GM23338 (cell line): Measurements from ENCODE around the gene INPP4B. TPM values are rescaled to one million over a fixed set of nuclear protein-coding genes. Genes with fewer than 3 reads are reported as not detected.

Experiments
- ATAC-seq: fragments of 200-7000 bp; cut with Tn5 transposase; 3 replicates; pipeline ENCODE4 v1.9.1; 2020
- DNase-seq: peaks from one replicate; pipeline ENCODE4 v3.0.0-alpha.2; 2015; ENCODE audit warnings: low spot score
- H2AFZ ChIP-seq: fragments of 200-600 bp; sonication (generic); 2 replicates; pipeline ENCODE4 v1.8.0; 2016; ENCODE audit warnings: antibody characterized with exemption, mild to moderate bottlenecking, moderate library complexity
- H3F3A ChIP-seq: fragments of 200-600 bp; sonication (generic); replicated peaks from 2 replicates; pipeline ENCODE4 v1.8.0; 2017; ENCODE audit warnings: antibody characterized with exemption, mixed run types, low read depth
- H3K27ac ChIP-seq: fragments of 200-600 bp; sonication (generic); 2 replicates; pipeline ENCODE4 v1.6.1; 2016; ENCODE audit warnings: low read depth
- H3K27me3 ChIP-seq: fragments of 200-600 bp; sonication (generic); 2 replicates; pipeline ENCODE4 v1.8.0; 2016; ENCODE audit warnings: mild to moderate bottlenecking, mixed run types, moderate library complexity; ENCODE audit not compliant: insufficient read depth
- H3K36me3 ChIP-seq: fragments of 200-600 bp; sonication (generic); 2 replicates; pipeline ENCODE4 v1.8.0; 2016; ENCODE audit warnings: mild to moderate bottlenecking; ENCODE audit not compliant: insufficient read depth
- H3K4me1 ChIP-seq: fragments of 200-600 bp; sonication (generic); 2 replicates; pipeline ENCODE4 v1.8.0; 2016; ENCODE audit warnings: mild to moderate bottlenecking, moderate library complexity; ENCODE audit not compliant: insufficient read depth
- H3K4me2 ChIP-seq: fragments of 200-600 bp; sonication (generic); 2 replicates; pipeline ENCODE4 v1.7.1; 2017; ENCODE audit warnings: mixed run types
- H3K4me3 ChIP-seq: fragments of 200-600 bp; sonication (generic); 2 replicates; pipeline ENCODE4 v1.6.1; 2016; ENCODE audit warnings: mixed run types
- H3K79me2 ChIP-seq: fragments of 200-600 bp; sonication (generic); replicated peaks from 2 replicates; pipeline ENCODE4 v1.8.0; 2017; ENCODE audit warnings: mild to moderate bottlenecking; ENCODE audit not compliant: insufficient read depth
- H3K9me2 ChIP-seq: fragments of 200-600 bp; sonication (generic); 2 replicates; pipeline ENCODE4 v1.8.0; 2017; ENCODE audit not compliant: insufficient read depth
- H4K20me1 ChIP-seq: fragments of 200-600 bp; sonication (generic); replicated peaks from 2 replicates; pipeline ENCODE4 v1.8.0; 2017; ENCODE audit warnings: mild to moderate bottlenecking; ENCODE audit not compliant: insufficient read depth
- H3K27ac Mint-ChIP-seq: 2 replicates; pipeline ENCODE4 v1.8.0; 2020; ENCODE audit warnings: inconsistent platforms, mild to moderate bottlenecking, moderate library complexity, mixed read lengths
- H3K27me3 Mint-ChIP-seq: 3 replicates; pipeline ENCODE4 v1.8.0; 2022; ENCODE audit warnings: low read depth, mild to moderate bottlenecking, moderate library complexity, mixed read lengths, inconsistent platforms; ENCODE audit not compliant: insufficient read depth, poor library complexity
- H3K36me3 Mint-ChIP-seq: 3 replicates; pipeline ENCODE4 v1.8.0; 2021; ENCODE audit warnings: low read depth, mild to moderate bottlenecking, inconsistent platforms, moderate library complexity, mixed read lengths
- H3K4me1 Mint-ChIP-seq: 3 replicates; pipeline ENCODE4 v1.8.0; 2020; ENCODE audit warnings: mild to moderate bottlenecking, inconsistent platforms, mixed read lengths
- H3K4me3 Mint-ChIP-seq: 3 replicates; pipeline ENCODE4 v1.8.0; 2021; ENCODE audit warnings: moderate library complexity, mild to moderate bottlenecking, inconsistent platforms, mixed read lengths
- H3K9me3 Mint-ChIP-seq: 3 replicates; pipeline ENCODE4 v1.8.0; 2020; ENCODE audit warnings: moderate library complexity, mild to moderate bottlenecking, inconsistent platforms, mixed read lengths
- CREB1 ChIP-seq: fragments of 250-450 bp; sonication (Bioruptor Pico); IDR thresholded peaks from 2 replicates; pipeline ENCODE4 v1.5.0; 2020; ENCODE audit warnings: low read depth, mild to moderate bottlenecking, moderate library complexity
- EZH2 ChIP-seq: fragments of 200-600 bp; sonication (generic); IDR thresholded peaks from one replicate; pipeline ENCODE4 v1.8.0; 2017; ENCODE audit warnings: antibody characterized with exemption, mild to moderate bottlenecking, low read depth; ENCODE audit not compliant: unreplicated experiment
- EZH2phosphoT487 ChIP-seq: fragments of 200-600 bp; sonication (generic); IDR thresholded peaks from one replicate; pipeline ENCODE4 v1.8.1; 2018; ENCODE audit warnings: antibody characterized with exemption; ENCODE audit not compliant: unreplicated experiment
- JUNB ChIP-seq: IDR thresholded peaks from one replicate; pipeline ENCODE4 v1.6.1; 2016; ENCODE audit warnings: antibody characterized with exemption; ENCODE audit not compliant: unreplicated experiment
- NANOG ChIP-seq: IDR thresholded peaks from 2 replicates; pipeline ENCODE4 v1.6.1; 2016; ENCODE audit warnings: antibody characterized with exemption, borderline replicate concordance
- POLR2AphosphoS5 ChIP-seq: IDR thresholded peaks from 2 replicates; pipeline ENCODE4 v1.6.1; 2016; ENCODE audit warnings: antibody characterized with exemption, low read depth
- STAT1 ChIP-seq: IDR thresholded peaks from one replicate; pipeline ENCODE4 v1.6.1; 2016; ENCODE audit warnings: antibody characterized with exemption; ENCODE audit not compliant: unreplicated experiment
- ZNF114 ChIP-seq: fragments of 250-450 bp; sonication (Bioruptor Pico); IDR thresholded peaks from 2 replicates; pipeline ENCODE4 v1.5.0; 2020; ENCODE audit warnings: mild to moderate bottlenecking, moderate library complexity
- ZNF331 ChIP-seq: fragments of 250-450 bp; sonication (Bioruptor Pico); IDR thresholded peaks from 2 replicates; pipeline ENCODE4 v1.5.0; 2020; ENCODE audit warnings: low read depth, mild to moderate bottlenecking, moderate library complexity
- polyA plus RNA-seq: library from polyadenylated mRNA; unstranded; fragments of >200 nt; fragmentation: Nextera tagmentation; extraction: Ambion mirVana; gene quantifications from 2 replicates; pipeline ENCODE4 v1.2.1, GENCODE V29; 2016
- total RNA-seq: library from RNA; depleted of rRNA; stranded (reverse); fragments of >200 nt; shearing (Covaris generic); gene quantifications from 2 replicates; pipeline ENCODE4 v1.2.3, GENCODE V29; 2014
- TF ChIP-seq, protein P1 (sequence below): fragments of 250-450 bp; sonication (Bioruptor Pico); IDR thresholded peaks from 2 replicates; pipeline ENCODE4 v1.5.0; 2020; ENCODE audit warnings: mild to moderate bottlenecking, moderate library complexity
- TF ChIP-seq, protein P2 (sequence below): IDR thresholded peaks from one replicate; pipeline ENCODE4 v1.6.1; 2018; ENCODE audit warnings: antibody characterized with exemption; ENCODE audit not compliant: unreplicated experiment
- TF ChIP-seq, protein P3 (sequence below), 2 experiments: fragments of 200-600 bp in 1 of 2; sonication (generic) in 1 of 2; conservative IDR thresholded peaks; 2 replicates each; pipeline versions ENCODE4 v1.5.1 to v1.6.1; 2016 to 2017; ENCODE audit warnings: antibody characterized with exemption in 2 of 2, low read depth in 2 of 2, mild to moderate bottlenecking in 2 of 2, moderate library complexity in 1 of 2

Gene INPP4B
- total and polyA plus RNA-seq, 2 experiments from 2014 or later: 0.11 to 0.14 TPM

DNA sequence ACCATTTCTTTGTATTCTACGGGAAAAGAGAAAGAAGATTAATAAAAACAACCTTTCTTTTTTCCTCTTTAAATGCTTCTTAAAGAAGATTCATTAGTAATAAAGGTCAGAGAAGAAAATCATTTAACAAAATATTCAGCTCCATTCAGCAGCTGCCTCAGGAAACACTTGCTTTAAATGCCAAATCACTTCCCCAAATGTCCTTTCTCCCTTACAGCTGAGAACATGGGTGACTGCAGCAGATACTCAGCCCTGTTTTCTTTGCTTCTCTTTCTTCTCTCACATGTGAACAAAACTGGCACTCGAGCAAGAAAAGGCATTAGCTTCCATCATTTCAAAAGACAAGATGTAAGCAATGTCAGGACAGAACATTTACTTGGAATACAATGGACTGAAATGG lies 120.2 kb downstream of the INPP4B start:
- Histone ChIP-seq H3K27ac (no peak overlapping the region), H3K9me2 (no peaks in the 10 kb centered on the region), H3K4me2 (no peak overlapping the region), H3F3A (no peaks in the 10 kb centered on the region), H3K27me3 (no peaks in the 10 kb centered on the region), H2AFZ (no peak overlapping the region), H3K79me2 (no peaks in the 10 kb centered on the region), H4K20me1 (no peaks in the 10 kb centered on the region), H3K4me1 (no peaks in the 10 kb centered on the region), H3K36me3 (no peaks in the 10 kb centered on the region), H3K4me3 (no peak overlapping the region)
- Mint-ChIP-seq H3K27ac (no peak overlapping the region), H3K4me3 (no peak overlapping the region), H3K36me3 (no peaks in the 10 kb centered on the region), H3K4me1 (no peaks in the 10 kb centered on the region), H3K9me3 (no peaks in the 10 kb centered on the region), H3K27me3 (no peaks in the 10 kb centered on the region)
- no peak for ATAC-seq
- TF ChIP-seq EZH2phosphoT487: no peak
- TF ChIP-seq POLR2AphosphoS5: no peak
- TF ChIP-seq NANOG: no peak
- no peak for DNase-seq

DNA sequence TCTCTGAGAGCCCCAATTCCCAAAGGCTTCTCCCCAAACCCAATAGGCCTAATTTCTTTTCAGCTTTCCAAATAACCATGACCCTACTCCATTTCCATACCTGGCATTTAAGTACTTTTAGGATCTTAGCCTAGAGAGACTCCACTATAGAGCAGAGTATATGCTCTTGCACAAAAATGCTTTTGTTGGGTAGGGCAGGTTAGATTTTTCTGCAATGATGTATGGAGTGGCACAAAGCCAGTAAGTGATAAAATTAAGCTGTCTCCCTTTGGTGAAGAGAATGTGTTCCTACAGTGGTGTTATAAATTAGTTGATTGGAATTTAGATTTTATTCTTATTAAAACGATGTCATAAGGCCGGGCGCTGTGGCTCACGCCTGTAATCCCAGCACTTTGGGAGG lies 124.9 kb downstream of the INPP4B start:
- Histone ChIP-seq H3K4me2 (no peak overlapping the region), H3K79me2 (no peaks in the 10 kb centered on the region), H3K4me1 (no peaks in the 10 kb centered on the region), H3K36me3 (no peaks in the 10 kb centered on the region), H2AFZ (no peak overlapping the region), H3K27me3 (peaks cover 17% of the 10 kb centered on the region), H4K20me1 (no peaks in the 10 kb centered on the region), H3F3A (no peaks in the 10 kb centered on the region), H3K27ac (no peak overlapping the region), H3K4me3 (no peak overlapping the region), H3K9me2 (no peaks in the 10 kb centered on the region)
- H3K9me3 Mint-ChIP-seq: no peaks in the 10 kb centered on the region
- H3K4me1 Mint-ChIP-seq: no peaks in the 10 kb centered on the region
- H3K36me3 Mint-ChIP-seq: no peaks in the 10 kb centered on the region
- no peak overlapping the region for H3K4me3 Mint-ChIP-seq
- DNase-seq (no peak), ATAC-seq (no peak)
- no peak overlapping the region for H3K27ac Mint-ChIP-seq
- H3K27me3 Mint-ChIP-seq: peaks cover 8% of the 10 kb centered on the region
- TF ChIP-seq CREB1 (CRISPR knock-in tag): no peak
- TF ChIP-seq, protein P1, sequence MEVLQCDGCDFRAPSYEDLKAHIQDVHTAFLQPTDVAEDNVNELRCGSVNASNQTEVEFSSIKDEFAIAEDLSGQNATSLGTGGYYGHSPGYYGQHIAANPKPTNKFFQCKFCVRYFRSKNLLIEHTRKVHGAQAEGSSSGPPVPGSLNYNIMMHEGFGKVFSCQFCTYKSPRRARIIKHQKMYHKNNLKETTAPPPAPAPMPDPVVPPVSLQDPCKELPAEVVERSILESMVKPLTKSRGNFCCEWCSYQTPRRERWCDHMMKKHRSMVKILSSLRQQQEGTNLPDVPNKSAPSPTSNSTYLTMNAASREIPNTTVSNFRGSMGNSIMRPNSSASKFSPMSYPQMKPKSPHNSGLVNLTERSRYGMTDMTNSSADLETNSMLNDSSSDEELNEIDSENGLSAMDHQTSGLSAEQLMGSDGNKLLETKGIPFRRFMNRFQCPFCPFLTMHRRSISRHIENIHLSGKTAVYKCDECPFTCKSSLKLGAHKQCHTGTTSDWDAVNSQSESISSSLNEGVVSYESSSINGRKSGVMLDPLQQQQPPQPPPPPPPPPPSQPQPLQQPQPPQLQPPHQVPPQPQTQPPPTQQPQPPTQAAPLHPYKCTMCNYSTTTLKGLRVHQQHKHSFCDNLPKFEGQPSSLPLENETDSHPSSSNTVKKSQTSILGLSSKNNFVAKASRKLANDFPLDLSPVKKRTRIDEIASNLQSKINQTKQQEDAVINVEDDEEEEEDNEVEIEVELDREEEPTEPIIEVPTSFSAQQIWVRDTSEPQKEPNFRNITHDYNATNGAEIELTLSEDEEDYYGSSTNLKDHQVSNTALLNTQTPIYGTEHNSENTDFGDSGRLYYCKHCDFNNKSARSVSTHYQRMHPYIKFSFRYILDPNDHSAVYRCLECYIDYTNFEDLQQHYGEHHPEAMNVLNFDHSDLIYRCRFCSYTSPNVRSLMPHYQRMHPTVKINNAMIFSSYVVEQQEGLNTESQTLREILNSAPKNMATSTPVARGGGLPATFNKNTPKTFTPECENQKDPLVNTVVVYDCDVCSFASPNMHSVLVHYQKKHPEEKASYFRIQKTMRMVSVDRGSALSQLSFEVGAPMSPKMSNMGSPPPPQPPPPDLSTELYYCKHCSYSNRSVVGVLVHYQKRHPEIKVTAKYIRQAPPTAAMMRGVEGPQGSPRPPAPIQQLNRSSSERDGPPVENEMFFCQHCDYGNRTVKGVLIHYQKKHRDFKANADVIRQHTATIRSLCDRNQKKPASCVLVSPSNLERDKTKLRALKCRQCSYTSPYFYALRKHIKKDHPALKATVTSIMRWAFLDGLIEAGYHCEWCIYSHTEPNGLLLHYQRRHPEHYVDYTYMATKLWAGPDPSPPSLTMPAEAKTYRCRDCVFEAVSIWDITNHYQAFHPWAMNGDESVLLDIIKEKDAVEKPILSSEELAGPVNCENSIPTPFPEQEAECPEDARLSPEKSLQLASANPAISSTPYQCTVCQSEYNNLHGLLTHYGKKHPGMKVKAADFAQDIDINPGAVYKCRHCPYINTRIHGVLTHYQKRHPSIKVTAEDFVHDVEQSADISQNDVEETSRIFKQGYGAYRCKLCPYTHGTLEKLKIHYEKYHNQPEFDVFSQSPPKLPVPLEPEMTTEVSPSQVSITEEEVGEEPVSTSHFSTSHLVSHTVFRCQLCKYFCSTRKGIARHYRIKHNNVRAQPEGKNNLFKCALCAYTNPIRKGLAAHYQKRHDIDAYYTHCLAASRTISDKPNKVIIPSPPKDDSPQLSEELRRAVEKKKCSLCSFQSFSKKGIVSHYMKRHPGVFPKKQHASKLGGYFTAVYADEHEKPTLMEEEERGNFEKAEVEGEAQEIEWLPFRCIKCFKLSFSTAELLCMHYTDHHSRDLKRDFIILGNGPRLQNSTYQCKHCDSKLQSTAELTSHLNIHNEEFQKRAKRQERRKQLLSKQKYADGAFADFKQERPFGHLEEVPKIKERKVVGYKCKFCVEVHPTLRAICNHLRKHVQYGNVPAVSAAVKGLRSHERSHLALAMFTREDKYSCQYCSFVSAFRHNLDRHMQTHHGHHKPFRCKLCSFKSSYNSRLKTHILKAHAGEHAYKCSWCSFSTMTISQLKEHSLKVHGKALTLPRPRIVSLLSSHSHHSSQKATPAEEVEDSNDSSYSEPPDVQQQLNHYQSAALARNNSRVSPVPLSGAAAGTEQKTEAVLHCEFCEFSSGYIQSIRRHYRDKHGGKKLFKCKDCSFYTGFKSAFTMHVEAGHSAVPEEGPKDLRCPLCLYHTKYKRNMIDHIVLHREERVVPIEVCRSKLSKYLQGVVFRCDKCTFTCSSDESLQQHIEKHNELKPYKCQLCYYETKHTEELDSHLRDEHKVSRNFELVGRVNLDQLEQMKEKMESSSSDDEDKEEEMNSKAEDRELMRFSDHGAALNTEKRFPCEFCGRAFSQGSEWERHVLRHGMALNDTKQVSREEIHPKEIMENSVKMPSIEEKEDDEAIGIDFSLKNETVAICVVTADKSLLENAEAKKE (CRISPR knock-in tag): no peak
- no peak for TF ChIP-seq ZNF331 (CRISPR knock-in tag)
- TF ChIP-seq, protein P2, sequence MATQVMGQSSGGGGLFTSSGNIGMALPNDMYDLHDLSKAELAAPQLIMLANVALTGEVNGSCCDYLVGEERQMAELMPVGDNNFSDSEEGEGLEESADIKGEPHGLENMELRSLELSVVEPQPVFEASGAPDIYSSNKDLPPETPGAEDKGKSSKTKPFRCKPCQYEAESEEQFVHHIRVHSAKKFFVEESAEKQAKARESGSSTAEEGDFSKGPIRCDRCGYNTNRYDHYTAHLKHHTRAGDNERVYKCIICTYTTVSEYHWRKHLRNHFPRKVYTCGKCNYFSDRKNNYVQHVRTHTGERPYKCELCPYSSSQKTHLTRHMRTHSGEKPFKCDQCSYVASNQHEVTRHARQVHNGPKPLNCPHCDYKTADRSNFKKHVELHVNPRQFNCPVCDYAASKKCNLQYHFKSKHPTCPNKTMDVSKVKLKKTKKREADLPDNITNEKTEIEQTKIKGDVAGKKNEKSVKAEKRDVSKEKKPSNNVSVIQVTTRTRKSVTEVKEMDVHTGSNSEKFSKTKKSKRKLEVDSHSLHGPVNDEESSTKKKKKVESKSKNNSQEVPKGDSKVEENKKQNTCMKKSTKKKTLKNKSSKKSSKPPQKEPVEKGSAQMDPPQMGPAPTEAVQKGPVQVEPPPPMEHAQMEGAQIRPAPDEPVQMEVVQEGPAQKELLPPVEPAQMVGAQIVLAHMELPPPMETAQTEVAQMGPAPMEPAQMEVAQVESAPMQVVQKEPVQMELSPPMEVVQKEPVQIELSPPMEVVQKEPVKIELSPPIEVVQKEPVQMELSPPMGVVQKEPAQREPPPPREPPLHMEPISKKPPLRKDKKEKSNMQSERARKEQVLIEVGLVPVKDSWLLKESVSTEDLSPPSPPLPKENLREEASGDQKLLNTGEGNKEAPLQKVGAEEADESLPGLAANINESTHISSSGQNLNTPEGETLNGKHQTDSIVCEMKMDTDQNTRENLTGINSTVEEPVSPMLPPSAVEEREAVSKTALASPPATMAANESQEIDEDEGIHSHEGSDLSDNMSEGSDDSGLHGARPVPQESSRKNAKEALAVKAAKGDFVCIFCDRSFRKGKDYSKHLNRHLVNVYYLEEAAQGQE: no peak
- no peak for TF ChIP-seq EZH2
- no peak for TF ChIP-seq POLR2AphosphoS5
- TF ChIP-seq, protein P3, sequence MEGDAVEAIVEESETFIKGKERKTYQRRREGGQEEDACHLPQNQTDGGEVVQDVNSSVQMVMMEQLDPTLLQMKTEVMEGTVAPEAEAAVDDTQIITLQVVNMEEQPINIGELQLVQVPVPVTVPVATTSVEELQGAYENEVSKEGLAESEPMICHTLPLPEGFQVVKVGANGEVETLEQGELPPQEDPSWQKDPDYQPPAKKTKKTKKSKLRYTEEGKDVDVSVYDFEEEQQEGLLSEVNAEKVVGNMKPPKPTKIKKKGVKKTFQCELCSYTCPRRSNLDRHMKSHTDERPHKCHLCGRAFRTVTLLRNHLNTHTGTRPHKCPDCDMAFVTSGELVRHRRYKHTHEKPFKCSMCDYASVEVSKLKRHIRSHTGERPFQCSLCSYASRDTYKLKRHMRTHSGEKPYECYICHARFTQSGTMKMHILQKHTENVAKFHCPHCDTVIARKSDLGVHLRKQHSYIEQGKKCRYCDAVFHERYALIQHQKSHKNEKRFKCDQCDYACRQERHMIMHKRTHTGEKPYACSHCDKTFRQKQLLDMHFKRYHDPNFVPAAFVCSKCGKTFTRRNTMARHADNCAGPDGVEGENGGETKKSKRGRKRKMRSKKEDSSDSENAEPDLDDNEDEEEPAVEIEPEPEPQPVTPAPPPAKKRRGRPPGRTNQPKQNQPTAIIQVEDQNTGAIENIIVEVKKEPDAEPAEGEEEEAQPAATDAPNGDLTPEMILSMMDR (conservative IDR thresholded peaks at IDR 0.05; ENCODE audit: low read depth in 2 of 2): no peak
- TF ChIP-seq NANOG: no peak
- TF ChIP-seq EZH2phosphoT487: no peak
- TF ChIP-seq JUNB: no peak
- no peak for TF ChIP-seq STAT1
- TF ChIP-seq ZNF114 (CRISPR knock-in tag): no peak
